ENCODE data around the gene MLST8.

Gene MLST8

DNA sequence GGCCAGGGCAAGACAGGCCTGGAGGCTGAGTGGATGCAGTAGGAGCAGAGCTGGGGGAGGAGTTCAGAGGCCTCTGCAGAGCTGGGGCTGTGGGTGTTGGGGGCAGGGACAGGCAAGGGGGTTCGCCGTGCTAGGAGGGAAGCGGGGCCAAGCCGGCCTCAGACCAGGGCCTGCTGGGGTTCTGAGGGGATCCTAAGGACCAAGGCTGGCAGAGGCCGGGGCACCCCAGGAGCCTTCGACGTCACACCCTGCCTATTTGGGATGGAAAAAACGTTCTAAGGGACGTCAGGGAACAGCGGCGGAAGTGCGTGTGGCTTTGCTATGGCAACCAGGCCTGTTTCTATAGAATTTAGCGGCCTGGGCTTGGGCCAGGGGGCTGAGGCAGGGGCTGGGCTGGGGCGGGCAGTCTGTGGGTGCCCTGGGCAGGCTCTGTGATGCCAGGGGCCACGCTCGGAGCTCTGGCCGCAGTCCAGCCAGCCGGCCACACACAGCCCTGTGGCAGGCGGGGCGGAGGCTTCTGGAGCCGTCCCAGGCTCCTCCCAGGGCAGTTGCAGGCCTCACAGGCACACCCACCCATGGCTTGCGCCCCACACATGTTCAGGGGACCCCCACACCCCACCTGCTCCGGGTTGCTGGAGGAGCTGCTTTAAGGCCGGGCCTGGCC, 45.9 kb upstream of the MLST8 start:
- TF ChIP-seq, protein P1, sequence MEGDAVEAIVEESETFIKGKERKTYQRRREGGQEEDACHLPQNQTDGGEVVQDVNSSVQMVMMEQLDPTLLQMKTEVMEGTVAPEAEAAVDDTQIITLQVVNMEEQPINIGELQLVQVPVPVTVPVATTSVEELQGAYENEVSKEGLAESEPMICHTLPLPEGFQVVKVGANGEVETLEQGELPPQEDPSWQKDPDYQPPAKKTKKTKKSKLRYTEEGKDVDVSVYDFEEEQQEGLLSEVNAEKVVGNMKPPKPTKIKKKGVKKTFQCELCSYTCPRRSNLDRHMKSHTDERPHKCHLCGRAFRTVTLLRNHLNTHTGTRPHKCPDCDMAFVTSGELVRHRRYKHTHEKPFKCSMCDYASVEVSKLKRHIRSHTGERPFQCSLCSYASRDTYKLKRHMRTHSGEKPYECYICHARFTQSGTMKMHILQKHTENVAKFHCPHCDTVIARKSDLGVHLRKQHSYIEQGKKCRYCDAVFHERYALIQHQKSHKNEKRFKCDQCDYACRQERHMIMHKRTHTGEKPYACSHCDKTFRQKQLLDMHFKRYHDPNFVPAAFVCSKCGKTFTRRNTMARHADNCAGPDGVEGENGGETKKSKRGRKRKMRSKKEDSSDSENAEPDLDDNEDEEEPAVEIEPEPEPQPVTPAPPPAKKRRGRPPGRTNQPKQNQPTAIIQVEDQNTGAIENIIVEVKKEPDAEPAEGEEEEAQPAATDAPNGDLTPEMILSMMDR (IDR thresholded peaks at IDR 0.05; ENCODE audit: control extremely low read depth, extremely low read depth, low read depth, missing control alignments), result no peak
- CTCF ChIA-PET, result interaction anchor here (1.0 to 1.9 kb wide), 3 partner anchors 9 to 36 kb away, joined by 3 to 5 read pairs (median 4); no protein-coding TSS in a partner anchor
- POLR2A ChIA-PET, result no interaction called here
- DNase-seq (ENCODE audit: extremely low spot score), result no peak

- ChIA-PET POLR2A (interaction anchor here (0.6 to 1.1 kb wide), 2 partner anchors 146 to 196 kb away, joined by 4 read pairs; partner anchors contain the start of gene RPS2), CTCF (interaction anchor here (1.2 to 1.5 kb wide), 3 partner anchors 8 to 41 kb away, joined by 3 to 6 read pairs (median 4); no protein-coding TSS in a partner anchor)
- TF ChIP-seq, protein P1 (IDR thresholded peaks at IDR 0.05; ENCODE audit: control extremely low read depth, extremely low read depth, low read depth, missing control alignments), result no peak
- peak; percentile 42 for DNase-seq (ENCODE audit: extremely low spot score)
Measured at GRCh38 chr16:2160915-2161551, 44.2 kb upstream of the MLST8 start.

DNA sequence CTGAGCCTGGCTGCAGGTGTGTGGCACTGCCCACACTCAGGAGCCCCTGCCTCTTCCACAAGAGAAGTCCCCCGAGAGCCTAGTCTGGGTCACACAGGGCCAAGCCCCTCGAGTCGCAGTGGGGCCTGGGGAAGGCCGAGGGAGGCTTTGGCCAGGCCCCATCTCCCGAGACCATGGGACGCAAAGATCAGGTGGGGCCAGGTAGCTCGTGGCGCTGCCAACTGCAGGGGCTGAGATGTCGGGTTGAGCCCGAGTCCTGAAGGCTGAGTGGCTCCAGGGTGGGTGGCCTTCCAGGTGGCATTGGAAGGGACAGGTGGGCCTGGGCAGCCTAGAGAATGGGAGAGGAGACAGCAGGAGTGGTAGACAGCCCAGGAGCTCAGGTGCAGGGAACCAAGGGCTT, 43.3 kb upstream of the MLST8 start:
- ChIA-PET CTCF (interaction anchor here (1.4 to 1.5 kb wide), 2 partner anchors 9 to 33 kb away, joined by 4 to 6 read pairs; no protein-coding TSS in a partner anchor), POLR2A (interaction anchor here (1.1 kb wide), 1 partner anchor 197 kb away, joined by 4 read pairs; the partner anchor contains the start of gene RPS2)
- no peak for DNase-seq (ENCODE audit: extremely low spot score)
- TF ChIP-seq, protein P1 (IDR thresholded peaks at IDR 0.05; ENCODE audit: control extremely low read depth, extremely low read depth, low read depth, missing control alignments), result no peak

DNA sequence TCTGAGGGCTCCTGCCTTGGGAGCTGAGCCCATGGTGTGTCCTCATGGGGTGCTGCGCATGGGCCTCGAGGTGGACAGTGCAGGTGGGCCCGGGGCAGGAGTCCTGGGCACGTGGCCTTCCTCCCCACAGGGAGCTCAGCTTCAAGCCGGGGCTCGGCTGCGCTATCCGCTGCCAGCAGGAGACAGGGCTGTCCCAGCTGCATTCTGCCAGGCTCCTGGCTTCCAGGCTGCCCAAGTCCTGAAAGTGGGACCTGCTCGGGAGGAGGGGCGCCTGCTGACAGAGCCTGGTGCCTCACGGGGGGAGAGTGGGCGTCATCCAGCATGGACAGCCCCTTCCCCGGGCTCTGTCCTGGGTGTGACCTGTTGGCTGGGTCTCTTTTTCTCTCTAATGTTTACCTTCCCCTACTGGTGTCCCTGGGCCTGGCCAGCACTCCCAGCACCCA, 42.6 kb upstream of the MLST8 start:
- POLR2A ChIA-PET, result no interaction called here
- no peak for DNase-seq (ENCODE audit: extremely low spot score)
- TF ChIP-seq, protein P1 (IDR thresholded peaks at IDR 0.05; ENCODE audit: control extremely low read depth, extremely low read depth, low read depth, missing control alignments), result no peak
- CTCF ChIA-PET, result interaction anchor here (0.7 to 1.5 kb wide), 3 partner anchors 10 to 159 kb away, joined by 3 to 6 read pairs (median 4); no protein-coding TSS in a partner anchor

DNA sequence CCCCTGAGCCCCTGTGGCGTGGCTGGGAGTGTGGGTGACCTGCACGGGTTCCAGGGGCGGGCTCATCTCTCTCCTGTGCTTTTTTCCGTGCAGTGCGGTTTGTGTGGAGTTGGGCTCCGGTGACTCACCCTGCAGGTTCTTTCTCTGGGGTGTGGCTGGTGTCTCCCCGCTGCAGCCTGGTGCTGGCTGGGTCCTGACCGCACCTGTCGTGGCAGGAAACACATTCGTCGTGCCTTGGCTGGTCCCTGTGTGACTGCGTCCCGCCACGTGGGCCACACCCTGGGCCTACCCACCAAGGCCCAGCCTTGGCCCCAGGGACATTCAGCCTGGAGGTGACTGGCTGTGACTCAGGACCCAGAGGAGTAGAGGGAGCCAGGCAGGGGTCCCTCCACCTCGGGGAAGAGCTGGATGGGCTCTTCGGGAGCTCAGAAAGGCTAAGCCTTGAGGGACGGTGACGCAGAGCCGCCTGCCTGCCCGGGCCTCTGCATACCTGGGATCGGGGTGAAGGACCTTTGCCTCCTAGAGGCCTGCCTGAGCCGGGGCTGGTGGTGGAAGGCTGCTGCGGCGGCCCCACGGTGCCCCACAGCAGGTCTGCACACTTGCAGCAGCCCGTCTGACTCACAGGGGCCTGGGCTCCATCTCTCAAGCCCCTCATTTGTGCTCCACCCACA, 41.9 kb upstream of the MLST8 start:
- CTCF ChIA-PET, result interaction anchor here (0.9 kb wide), 1 partner anchor 31 kb away, joined by 3 read pairs; no protein-coding TSS in a partner anchor
- POLR2A ChIA-PET, result interaction anchor here (1.3 kb wide), 1 partner anchor 8 kb away, joined by 6 read pairs; the partner anchor contains the start of gene TRAF7
- no peak for DNase-seq (ENCODE audit: extremely low spot score)
- TF ChIP-seq, protein P1 (IDR thresholded peaks at IDR 0.05; ENCODE audit: control extremely low read depth, extremely low read depth, low read depth, missing control alignments), result no peak

GRCh38 chr16:2165861-2166260, 39.4 kb upstream of the MLST8 start:
- ChIA-PET POLR2A (interaction anchor here (1.1 kb wide), 1 partner anchor 11 kb away, joined by 4 read pairs; the partner anchor contains the start of gene TRAF7), CTCF (no interaction called here)
- TF ChIP-seq, protein P1 (IDR thresholded peaks at IDR 0.05; ENCODE audit: control extremely low read depth, extremely low read depth, low read depth, missing control alignments), result no peak
- no peak for DNase-seq (ENCODE audit: extremely low spot score)
